Measurements from ENCODE around the gene HBG1.
"Not testable (repeated sequence)": the region's sequence is repeated elsewhere in the genome, so short reads cannot be mapped to it uniquely, and the experiment has no call there.

Gene HBG1

DNA sequence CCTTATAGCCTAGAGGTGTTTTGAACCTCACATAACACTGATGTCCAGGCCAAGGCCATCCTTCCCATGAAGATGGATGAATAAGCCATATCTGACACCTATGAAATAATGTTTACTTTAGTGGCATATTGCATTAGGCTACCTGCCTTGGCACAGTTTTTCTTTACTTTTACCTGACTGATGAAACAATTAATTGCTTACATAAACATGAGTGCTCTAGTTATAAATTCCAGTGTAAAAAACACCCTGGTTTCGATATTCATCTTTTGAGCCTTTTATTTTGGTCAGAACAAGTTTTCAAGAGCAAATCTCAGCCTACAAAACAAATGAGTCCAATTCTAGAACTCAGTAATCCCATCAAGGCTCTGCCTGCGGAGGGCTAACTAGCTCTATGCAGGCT lies 27.0 kb upstream of the HBG1 start:
- DNase-seq: no peak

DNA sequence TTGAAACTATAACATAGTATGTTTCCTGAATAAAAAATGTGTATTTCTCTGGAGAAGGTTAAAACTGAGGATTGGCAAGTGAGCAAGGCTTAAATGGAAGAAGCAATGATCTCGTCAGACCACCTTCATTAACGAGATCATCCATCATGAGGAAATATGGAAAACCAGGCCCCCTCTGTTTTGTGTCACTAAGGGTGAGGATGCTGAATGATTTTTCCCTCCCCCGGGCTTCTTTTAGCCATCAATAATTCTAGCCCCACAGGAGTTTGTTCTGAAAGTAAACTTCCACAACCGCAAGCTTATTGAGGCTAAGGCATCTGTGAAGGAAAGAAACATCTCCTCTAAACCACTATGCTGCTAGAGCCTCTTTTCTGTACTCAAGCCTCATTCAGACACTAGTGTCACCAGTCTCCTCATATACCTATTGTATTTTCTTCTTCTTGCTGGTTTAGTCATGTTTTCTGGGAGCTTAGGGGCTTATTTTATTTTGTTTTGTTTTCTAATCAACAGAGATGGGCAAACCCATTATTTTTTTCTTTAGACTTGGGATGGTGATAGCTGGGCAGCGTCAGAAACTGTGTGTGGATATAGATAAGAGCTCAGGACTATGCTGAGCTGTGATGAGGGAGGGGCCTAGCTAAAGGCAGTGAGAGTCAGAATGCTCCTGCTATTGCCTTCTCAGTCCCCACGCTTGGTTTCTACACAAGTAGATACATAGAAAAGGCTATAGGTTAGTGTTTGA lies 25.9 kb upstream of the HBG1 start:
- no peak for DNase-seq

DNA sequence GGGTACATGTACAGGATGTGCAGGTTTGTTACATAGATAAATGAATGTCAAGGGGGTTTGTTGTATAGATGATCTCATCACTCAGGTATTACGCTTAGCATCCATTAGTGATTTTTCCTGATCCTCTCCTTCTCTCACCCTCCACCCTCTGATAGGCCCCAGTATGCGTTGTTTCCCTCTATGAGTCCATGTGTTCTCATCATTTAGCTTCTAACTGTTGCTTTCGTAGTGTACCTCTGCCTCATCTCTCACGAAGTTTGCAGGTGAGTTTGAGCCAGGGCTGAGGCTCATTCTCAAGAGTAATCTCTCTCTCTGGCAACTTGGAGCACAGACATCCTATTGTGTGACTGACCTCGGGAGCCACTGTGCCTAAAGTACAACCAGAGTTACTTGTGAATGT lies 24.7 kb upstream of the HBG1 start:
- DNase-seq: no peak

DNA sequence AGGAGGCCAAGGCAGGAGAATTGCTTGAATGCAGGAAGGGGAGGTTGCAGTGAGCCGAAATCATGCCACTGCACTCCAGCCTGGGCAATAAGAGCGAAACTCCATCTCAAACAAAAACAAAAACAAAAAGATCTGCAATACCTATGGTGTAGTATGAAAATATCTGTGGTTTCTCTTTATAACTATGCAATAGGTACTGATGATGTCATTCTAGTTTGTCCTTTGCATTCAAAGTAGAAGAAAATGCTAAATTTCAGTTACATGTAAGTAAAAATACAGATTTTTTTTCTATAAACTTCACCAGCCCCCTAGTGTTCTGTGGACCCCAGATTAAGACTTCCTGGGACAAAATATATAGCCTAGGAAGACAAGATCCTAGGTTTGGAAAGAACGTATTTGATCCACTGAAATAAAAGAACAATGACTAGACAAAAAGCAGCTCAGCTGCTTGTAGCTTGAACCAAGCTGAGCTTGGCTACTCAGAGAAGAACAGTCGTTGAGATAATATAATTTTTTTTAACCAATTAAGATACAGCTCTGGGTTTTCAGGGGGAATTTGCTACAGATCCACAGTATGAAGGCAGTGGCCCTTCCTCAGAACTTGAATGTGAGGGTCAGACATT lies 22.8 kb upstream of the HBG1 start:
- no peak for DNase-seq

DNA sequence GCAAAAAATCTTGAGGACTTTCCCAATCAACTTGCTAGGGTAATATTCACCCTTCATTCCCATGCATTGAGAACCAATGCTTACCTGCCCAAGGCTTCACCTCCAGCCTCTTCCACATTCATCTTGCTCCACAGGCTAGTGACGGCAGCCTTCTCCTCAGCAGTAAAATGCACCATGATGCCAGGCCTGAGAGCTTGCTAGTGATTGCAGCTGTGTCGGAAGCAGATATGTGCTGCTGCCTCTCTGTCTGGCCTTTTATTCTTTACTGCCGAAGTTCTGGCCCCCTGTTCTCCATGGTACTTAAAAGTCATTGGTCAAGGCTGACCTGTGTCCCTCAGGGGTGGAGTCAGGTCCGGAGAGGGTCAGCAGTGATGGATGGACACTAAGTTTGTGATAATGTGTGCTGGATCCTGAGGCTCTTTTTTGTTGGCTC lies 20.1 kb upstream of the HBG1 start, which contains the start of gene HBE1:
Gene HBE1, minus strand, starts transcription at position 231 of the 433 bp plus-strand sequence. Its CDS starts 55 bp downstream, at position 176.
- no peak for DNase-seq

DNA sequence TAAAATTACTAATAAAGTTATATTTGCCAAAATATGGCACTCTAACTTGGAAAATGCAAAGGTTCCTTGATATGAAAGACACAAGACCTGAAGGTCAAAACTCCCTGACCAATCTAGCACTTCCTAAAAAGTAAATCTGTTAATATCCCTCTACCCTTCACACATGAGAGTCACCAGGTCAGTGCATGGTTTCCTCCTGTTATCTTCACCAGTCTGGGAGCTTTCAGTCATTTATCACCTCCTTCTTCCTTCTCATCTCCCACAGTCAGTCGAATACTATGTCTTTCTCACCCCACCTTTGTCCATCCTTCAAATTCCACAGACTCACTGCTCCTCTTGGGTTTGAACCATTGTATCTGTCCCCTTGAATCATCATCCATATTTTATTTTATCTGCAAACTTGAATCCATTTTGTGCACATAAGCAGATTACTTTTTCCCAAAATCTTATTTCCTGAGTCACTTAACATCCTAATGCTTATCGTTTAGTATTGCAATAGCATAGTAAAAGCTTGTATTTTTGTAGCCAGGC lies 17.4 kb upstream of the HBG1 start:
- DNase-seq: no peak

DNA sequence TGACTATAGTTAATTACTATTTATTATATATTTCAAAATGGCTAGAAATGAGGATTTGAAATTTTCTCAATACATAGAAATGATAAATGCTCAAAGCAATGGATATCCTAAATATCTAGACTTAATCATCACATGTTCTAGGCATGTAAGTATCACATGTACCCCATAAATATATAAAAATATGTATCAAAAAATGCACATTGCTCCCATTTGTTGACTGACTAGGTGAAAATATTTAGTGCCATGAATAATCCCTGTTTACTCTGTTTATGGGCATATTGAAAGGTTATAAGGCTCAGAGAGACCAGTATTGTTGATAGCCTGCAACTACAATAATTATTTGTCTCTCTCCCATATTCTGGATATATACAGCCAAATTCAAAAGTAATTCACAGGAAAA lies 17.0 kb upstream of the HBG1 start:
- DNase-seq: no peak

DNA sequence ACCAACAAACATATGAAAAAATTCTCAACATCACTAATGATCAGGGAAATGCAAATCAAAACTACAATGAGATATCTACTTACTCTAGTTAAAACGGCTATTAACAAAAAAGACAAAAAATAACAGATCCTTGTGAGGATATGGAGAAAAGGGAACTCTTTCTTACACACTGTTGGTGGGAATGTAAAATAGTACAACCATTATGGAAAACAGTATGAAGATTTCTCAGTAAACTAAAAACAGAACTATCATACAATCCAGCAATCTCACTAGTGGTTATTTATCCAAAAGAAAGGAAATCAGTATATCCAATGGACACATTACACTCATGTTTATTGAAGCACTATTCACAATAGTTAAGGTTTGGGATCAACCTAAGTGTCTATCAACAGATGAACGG lies 16.2 kb upstream of the HBG1 start:
- DNase-seq: no peak

DNA sequence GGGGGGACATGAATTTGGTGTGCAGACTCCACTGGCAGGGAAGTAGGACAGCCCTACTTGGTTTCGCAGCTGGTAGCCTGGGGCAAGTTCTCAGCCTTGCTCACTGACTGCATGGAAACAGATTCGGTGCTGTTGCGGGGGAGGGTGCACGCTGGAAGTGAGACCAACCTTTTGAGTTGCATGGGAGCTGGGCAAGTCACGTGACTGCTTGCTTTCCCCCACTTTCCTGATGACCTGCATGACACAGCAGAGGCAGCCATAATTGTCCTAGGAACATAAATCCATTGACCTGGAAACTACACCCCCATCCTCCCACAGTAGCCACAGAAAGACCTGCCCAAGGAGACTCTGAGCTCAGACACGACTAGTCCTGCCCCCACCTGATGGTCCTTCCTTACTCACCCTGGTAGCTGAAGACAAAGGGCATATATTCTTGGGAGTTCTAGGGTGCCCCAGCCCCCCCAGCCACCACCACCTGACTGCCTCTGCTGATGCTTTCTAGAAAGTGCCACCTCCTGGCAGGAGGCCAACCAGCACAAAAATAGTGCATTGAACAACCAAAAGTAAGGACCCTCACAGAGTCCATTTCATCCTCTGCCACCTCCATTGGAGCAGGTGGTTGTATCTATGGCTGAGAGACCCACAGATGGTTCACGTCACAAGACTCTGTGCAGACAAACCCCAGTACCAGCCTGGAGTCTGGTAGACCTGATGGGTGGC lies 9.0 kb upstream of the HBG1 start:
- DNase-seq: no peak

DNA sequence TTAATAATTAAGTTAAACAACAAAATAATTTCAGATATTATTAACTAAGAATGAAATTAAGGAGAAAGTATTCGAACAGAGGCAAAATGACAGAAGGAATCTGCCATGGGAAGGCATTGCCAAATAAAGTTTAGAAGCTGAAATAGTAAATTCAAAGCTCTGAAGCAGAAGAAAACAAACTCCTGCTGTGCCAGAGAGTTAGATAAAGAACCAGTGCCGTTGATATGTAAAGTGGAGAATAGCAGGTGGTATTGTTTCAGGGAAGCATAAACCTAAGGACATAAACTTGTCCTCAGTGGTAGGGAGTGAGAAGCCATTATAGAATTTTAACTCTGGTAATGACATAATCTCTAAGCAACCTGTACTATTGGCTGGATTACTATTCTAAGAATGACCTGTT lies 7.6 kb upstream of the HBG1 start:
- no peak for DNase-seq

DNA sequence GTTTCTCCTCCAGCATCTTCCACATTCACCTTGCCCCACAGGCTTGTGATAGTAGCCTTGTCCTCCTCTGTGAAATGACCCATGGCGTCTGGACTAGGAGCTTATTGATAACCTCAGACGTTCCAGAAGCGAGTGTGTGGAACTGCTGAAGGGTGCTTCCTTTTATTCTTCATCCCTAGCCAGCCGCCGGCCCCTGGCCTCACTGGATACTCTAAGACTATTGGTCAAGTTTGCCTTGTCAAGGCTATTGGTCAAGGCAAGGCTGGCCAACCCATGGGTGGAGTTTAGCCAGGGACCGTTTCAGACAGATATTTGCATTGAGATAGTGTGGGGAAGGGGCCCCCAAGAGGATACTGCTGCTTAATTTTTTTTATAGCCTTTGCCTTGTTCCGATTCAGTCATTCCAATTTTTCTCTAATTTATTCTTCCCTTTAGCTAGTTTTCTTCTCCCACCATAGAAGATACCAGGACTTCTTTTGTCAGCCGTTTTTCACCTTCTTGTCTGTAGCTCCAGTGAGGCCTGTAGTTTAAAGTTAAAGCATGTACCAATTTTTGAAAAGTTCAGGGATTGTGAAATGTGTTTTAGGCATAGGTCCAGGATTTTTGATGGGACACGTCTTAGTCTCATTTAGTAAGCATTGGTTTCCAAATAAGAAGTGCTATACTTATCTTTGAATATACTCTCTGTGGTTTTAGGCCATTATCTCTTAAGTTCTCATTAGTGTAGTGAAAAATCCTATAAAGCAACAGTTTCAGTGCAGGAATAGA lies 5.2 kb upstream of the HBG1 start, which contains the start of gene HBG2:
Gene HBG2, minus strand, starts transcription at position 136 of the 768 bp plus-strand sequence. Its CDS starts 53 bp downstream, at position 83.
- DNase-seq: not testable (repeated sequence)

DNA sequence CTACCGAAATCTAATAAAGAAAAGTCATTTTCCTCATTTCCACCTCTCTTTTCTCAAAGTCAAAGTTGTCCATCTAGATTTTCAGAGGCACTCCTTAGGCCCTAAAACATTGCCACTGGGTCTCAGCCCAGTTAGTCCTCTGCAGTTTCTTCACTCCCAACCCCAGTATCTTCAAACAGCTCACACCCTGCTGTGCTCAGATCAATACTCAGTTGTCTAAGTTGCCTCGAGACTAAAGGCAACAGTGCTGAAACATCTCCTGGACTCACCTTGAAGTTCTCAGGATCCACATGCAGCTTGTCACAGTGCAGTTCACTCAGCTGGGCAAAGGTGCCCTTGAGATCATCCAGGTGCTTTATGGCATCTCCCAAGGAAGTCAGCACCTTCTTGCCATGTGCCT lies 4.4 kb upstream of the HBG1 start:
- not testable (repeated sequence) for DNase-seq

DNA sequence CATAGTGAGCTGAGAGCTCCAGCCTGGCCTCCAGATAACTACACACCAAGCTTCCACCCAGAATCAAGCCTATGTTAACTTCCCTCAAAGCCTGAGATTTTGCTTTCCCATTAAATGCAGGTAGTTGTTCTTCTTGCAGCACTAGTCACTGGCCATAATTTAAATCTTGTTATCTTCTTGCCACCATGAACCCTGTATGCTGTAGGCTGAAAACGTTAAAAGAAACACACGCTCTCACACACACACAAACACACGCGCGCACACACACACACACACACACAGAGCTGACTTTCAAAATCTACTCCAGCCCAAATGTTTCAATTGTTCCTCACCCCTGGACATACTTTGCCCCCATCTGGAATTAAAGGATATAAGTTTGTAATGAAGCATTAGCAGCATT lies 3.8 kb upstream of the HBG1 start:
- not testable (repeated sequence) for DNase-seq

DNA sequence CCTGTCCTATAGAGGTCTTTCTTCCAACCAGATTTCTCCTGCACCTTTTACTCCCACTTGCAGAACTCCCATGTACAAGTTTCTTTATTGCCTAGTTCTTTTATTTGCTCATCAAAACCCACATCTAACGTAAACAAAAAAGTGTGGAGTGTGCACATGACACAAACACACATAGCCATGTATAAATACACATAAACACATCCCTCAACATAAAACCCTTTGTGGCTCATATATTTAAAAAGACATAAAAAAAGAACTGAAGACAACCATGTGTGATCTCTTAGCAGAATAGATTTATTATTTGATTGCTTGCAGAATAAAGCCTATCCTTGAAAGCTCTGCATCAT lies 3.2 kb upstream of the HBG1 start:
- DNase-seq: no peak

DNA sequence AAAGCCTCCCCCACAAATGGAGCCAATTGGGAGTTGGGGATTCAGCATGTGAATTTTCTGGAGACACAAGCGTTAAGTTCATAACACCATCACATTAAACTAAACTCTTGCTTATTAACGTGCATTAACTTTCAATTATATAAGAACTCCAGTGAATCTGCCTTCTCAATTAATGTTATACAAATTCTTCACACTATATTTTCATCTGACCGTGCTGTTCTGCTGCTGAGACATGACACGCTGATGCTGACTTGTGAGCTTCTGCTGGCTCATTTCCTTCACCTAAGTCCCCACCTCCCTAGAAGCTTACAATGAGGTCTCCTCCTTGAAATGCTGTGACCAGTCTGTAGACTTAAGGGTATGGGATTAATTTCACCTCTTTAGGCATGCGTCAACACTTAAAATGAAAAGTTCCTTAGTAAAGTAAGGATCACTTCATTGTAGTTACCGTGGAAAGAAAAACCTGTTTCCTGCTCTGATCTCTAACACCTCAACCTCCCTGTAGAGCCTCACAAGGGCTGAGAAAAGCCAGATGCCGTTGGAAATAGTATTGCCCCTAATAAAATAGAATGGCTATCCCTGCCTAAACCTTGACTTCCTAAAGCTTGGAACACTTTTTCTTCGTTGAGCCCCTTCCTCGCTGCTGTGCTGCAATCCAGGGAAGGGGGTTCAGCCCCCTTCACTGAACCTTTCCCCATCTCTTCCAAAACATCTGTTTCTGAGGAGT lies 2.7 kb upstream of the HBG1 start:
- no peak for DNase-seq

DNA sequence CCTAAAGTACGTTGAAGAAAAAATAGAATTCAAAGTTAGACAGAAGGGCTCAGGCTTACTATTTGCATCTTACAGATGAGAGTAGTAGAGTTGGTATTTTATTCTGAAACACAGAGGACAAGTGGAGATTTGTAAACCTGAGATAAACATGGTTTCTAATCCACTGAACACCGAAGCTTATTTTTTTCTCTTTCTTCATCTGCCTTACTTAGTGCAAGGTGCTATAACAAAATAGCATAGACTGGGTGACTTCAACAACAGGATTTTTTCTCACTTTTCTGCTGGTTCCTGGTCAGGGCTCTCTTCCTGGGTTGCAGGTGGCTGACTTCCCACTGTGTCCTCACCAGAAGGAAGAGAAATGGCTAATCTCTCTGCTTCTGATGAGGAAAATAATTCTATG lies 2.1 kb upstream of the HBG1 start:
- DNase-seq: no peak

DNA sequence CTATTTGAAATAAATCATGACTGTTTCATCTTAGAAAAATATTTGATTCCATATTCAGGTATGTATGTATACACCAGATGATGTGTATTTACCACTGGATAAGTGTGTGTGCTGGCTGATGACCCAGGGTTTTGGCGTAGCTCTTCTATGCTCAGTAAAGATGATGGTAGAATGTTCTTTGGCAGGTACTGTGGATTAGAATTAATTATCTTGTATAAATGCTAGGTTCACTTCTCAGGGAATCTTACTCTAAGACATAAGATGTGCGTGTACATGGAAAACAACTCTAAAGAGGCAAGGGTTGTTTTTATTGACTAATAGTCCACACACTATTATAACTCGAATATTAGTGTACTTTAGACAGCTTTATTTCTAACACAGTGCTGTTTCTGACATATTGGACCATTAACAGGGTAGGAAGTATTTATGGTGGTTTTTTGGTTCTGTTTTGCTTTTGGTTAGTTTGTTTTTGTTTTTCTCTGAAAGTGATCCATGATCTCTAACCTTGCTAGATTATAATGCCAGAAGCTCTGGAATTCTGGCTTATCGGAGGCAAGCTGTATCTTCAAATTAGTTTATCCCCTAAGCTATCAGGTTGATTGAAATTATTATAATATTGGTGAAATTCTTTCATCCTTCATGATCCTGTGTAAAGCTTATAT lies 1.0 kb upstream of the HBG1 start:
- no peak for DNase-seq

DNA sequence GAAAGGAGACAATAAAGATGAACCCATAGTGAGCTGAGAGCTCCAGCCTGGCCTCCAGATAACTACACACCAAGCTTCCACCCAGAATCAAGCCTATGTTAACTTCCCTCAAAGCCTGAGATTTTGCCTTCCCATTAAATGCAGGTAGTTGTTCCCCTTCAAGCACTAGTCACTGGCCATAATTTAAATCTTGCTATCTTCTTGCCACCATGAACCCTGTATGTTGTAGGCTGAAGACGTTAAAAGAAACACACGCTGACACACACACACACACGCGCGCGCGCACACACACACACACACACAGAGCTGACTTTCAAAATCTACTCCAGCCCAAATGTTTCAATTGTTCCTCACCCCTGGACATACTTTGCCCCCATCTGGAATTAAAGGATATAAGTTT lies 1.2 kb downstream of the HBG1 start:
- DNase-seq: not testable (repeated sequence)

DNA sequence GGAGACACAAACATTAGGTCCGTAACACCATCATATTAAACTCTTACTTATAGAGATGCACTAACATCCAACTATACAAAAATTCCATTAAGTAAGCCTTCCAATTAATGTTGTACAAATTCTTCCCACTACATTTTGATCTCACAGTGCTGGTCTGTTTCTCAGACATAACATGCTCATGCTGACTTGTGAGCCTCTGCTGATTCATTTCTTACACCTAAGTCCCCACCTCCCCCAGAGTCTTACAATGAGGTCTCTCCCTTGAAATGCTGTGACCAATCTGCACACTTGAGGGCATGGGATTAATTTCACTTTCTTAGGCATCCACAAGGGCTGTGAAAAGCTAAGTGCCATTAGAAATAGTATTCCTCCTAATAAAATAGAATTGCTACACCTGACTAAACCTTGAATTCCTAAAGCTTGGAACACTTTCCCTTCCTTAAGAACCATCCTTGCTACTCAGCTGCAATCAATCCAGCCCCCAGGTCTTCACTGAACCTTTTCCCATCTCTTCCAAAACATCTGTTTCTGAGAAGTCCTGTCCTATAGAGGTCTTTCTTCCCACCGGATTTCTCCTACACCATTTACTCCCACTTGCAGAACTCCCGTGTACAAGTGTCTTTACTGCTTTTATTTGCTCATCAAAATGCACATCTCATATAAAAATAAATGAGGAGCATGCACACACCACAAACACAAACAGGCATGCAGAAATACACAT lies 2.0 kb downstream of the HBG1 start:
- no peak for DNase-seq

DNA sequence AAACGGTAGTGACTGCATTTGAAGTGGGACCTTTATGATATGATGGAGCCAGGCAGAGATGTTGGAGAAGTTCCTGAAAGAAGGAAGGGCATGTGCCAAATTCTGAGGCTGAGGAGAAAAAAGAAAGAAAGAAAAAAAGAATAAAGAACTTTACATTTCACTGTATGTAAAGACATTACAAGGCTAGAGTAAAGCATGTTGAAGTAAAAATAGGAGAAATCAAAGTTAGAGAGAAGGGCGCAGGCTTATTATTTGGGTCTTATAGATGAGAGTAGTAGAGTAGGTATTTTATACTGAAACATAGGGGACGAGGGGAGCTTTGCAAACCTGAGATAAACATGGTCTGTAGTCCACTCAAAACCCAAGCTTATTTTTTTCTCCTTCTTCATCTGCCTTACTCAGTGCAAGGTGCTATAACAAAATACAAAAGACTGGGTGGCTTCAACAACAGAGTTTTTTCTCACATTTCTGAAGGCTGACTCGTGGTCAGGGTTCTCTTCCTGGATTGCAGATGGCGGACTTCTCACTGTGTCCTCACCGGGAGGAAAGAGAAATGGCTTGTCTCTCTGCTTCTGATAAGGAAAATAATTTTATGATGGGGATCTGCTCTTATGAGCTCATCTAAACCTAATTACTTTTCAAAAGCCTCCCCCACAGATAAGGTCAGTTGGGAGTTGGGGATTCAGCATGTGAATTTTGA lies 2.7 kb downstream of the HBG1 start:
- no peak for DNase-seq
